ENCODE results near the gene ME3. TPM values are rescaled to one million over a fixed set of nuclear protein-coding genes. Genes with fewer than 3 reads are reported as not detected.
A peak's percentile ranks its signal among the peaks of the same experiment; 100 is the strongest.
"Not testable (repeated sequence)": the region's sequence is repeated elsewhere in the genome, so short reads cannot be mapped to it uniquely, and the experiment has no call there.

ME3 gene
- total RNA-seq, 3 donors from 2014 or later: 29.3 to 51.2 (median 31.8) TPM

- peak; percentile 25 for ATAC-seq
- H3K36me3 ChIP-seq (ENCODE audit: low read depth): no peaks in the 10 kb centered on the region
- no peak for DNase-seq
- TF ChIP-seq CTCF (IDR thresholded peaks at IDR 0.05): no peak
- H3K4me3 ChIP-seq: no peak overlapping the region
- intact Hi-C loops (cut with DNase I, micrococcal nuclease): no loop called here
- no peaks in the 10 kb centered on the region for H3K4me1 ChIP-seq (ENCODE audit: low read depth)
- H3K9me3 ChIP-seq: no peaks in the 10 kb centered on the region
These were observed 134.7 kb downstream of the ME3 start for GRCh38 chr11:86537541-86538222.

GRCh38 chr11:86535773-86536172 lies 136.6 kb downstream of the ME3 start:
- TF ChIP-seq CTCF (IDR thresholded peaks at IDR 0.05): no peak
- no peak for DNase-seq

GRCh38 chr11:86524620-86525352 lies 147.6 kb downstream of the ME3 start:
- Histone ChIP-seq H3K36me3 (ENCODE audit: low read depth) (no peaks in the 10 kb centered on the region), H3K9me3 (peaks cover 5% of the 10 kb centered on the region), H3K4me3 (no peak overlapping the region), H3K4me1 (ENCODE audit: low read depth) (peaks cover 3% of the 10 kb centered on the region)
- DNase-seq: no peak
- no peak for TF ChIP-seq CTCF (IDR thresholded peaks at IDR 0.05)
- ATAC-seq: no peak
- intact Hi-C loops (cut with DNase I, micrococcal nuclease): no loop called here

More at GRCh38 chr11:86535773-86536172, 136.6 kb downstream of the ME3 start:
- no peak for ATAC-seq
- Histone ChIP-seq H3K36me3 (ENCODE audit: low read depth) (no peaks in the 10 kb centered on the region), H3K9me3 (no peaks in the 10 kb centered on the region), H3K4me1 (ENCODE audit: low read depth) (no peaks in the 10 kb centered on the region), H3K4me3 (no peak overlapping the region)
- intact Hi-C loops (cut with DNase I, micrococcal nuclease): no loop called here

- H3K4me1 ChIP-seq (ENCODE audit: low read depth): peaks cover 7% of the 10 kb centered on the region
- intact Hi-C loops (cut with DNase I, micrococcal nuclease): no loop called here
- H3K36me3 ChIP-seq (ENCODE audit: low read depth): no peaks in the 10 kb centered on the region
- no peak overlapping the region for H3K4me3 ChIP-seq
- ATAC-seq (peak; percentile 60), DNase-seq (no peak)
- no peak for TF ChIP-seq CTCF (IDR thresholded peaks at IDR 0.05)
- peaks cover 5% of the 10 kb centered on the region for H3K9me3 ChIP-seq
These were observed 148.4 kb downstream of the ME3 start for GRCh38 chr11:86523738-86524619.

- H3K4me3 ChIP-seq; H3K9me3 ChIP-seq; H3K4me1 ChIP-seq (ENCODE audit: low read depth); ATAC-seq; intact Hi-C loops (cut with DNase I, micrococcal nuclease); DNase-seq; H3K36me3 ChIP-seq (ENCODE audit: low read depth): not testable (repeated sequence)
These were observed 149.9 kb downstream of the ME3 start for GRCh38 chr11:86522512-86522911.

Data from mucosa of descending colon (tissue), 3 donors.